Measurements from ENCODE around the gene EFR3B.
"Not testable (repeated sequence)": the region's sequence is repeated elsewhere in the genome, so short reads cannot be mapped to it uniquely, and the experiment has no call there.

Gene EFR3B

GRCh38 chr2:25105336-25106085, 63.6 kb downstream of the EFR3B start:
- DNase-seq (ENCODE audit: low read depth in 2 of 2): no peak

GRCh38 chr2:25109822-25110221, 67.9 kb downstream of the EFR3B start:
- DNase-seq (ENCODE audit: low read depth in 2 of 2): no peak

- no peak for DNase-seq (ENCODE audit: low read depth in 2 of 2)
These were observed 70.2 kb downstream of the EFR3B start for GRCh38 chr2:25112113-25112512.

- DNase-seq (ENCODE audit: low read depth in 2 of 2): no peak
These were observed 73.5 kb downstream of the EFR3B start for GRCh38 chr2:25115249-25115883.

GRCh38 chr2:25115902-25116301, 74.0 kb downstream of the EFR3B start:
- no peak for DNase-seq (ENCODE audit: low read depth in 2 of 2)

- no peak for DNase-seq (ENCODE audit: low read depth in 2 of 2)
These were observed 75.1 kb downstream of the EFR3B start for GRCh38 chr2:25116956-25117355.

GRCh38 chr2:25119263-25119662, 77.4 kb downstream of the EFR3B start:
- no peak for DNase-seq (ENCODE audit: low read depth in 2 of 2)

GRCh38 chr2:25122367-25122766, 80.5 kb downstream of the EFR3B start:
- DNase-seq (ENCODE audit: low read depth in 2 of 2): no peak

GRCh38 chr2:25123682-25124081, 81.8 kb downstream of the EFR3B start:
- DNase-seq (ENCODE audit: low read depth in 2 of 2): no peak

GRCh38 chr2:25125189-25125588, 83.3 kb downstream of the EFR3B start:
- DNase-seq (ENCODE audit: low read depth in 2 of 2): no peak

- no peak for DNase-seq (ENCODE audit: low read depth in 2 of 2)
These were observed 84.1 kb downstream of the EFR3B start for GRCh38 chr2:25125976-25126375.

GRCh38 chr2:25127071-25127470, 85.2 kb downstream of the EFR3B start:
- not testable (repeated sequence) for DNase-seq (ENCODE audit: low read depth in 2 of 2)

GRCh38 chr2:25127646-25128045, 85.8 kb downstream of the EFR3B start:
- DNase-seq (ENCODE audit: low read depth in 2 of 2): no peak

- no peak for DNase-seq (ENCODE audit: low read depth in 2 of 2)
These were observed 88.1 kb downstream of the EFR3B start for GRCh38 chr2:25129901-25130520.

GRCh38 chr2:25131253-25131566, 89.3 kb downstream of the EFR3B start:
- DNase-seq (ENCODE audit: low read depth in 2 of 2): no peak

- DNase-seq (ENCODE audit: low read depth in 2 of 2): no peak
These were observed 89.9 kb downstream of the EFR3B start for GRCh38 chr2:25131567-25132298.

GRCh38 chr2:25132299-25132635, 90.4 kb downstream of the EFR3B start:
- DNase-seq (ENCODE audit: low read depth in 2 of 2): no peak

- DNase-seq (ENCODE audit: low read depth in 2 of 2): no peak
These were observed 90.8 kb downstream of the EFR3B start for GRCh38 chr2:25132693-25133092.

GRCh38 chr2:25140535-25140934, 98.7 kb downstream of the EFR3B start:
- DNase-seq (ENCODE audit: low read depth in 2 of 2): not testable (repeated sequence)

- no peak for DNase-seq (ENCODE audit: low read depth in 2 of 2)
These were observed 99.2 kb downstream of the EFR3B start for GRCh38 chr2:25141120-25141519.

- DNase-seq (ENCODE audit: low read depth in 2 of 2): no peak
These were observed 103.9 kb downstream of the EFR3B start for GRCh38 chr2:25145803-25146202.

GRCh38 chr2:25146896-25147295, 105.0 kb downstream of the EFR3B start:
- DNase-seq (ENCODE audit: low read depth in 2 of 2): no peak

GRCh38 chr2:25149646-25150045, 107.8 kb downstream of the EFR3B start:
- DNase-seq (ENCODE audit: low read depth in 2 of 2): no peak
